HG02571 (cell line): ENCODE data around the gene WDFY3.
"Not testable (repeated sequence)": the region's sequence is repeated elsewhere in the genome, so short reads cannot be mapped to it uniquely, and the experiment has no call there.

ENCODE experiments used
- ATAC-seq: cut with Tn5 transposase; IDR thresholded peaks from one replicate; pipeline ENCODE4 v1.9.1; 2021; ENCODE audit warnings: mild to moderate bottlenecking, moderate library complexity; ENCODE audit not compliant: unreplicated experiment

The WDFY3 gene

GRCh38 chr4:84727491-84727890 is 239.0 kb downstream of the WDFY3 start:
- ATAC-seq, result no peak

GRCh38 chr4:84726356-84726755 is 240.1 kb downstream of the WDFY3 start:
- no peak for ATAC-seq

- no peak for ATAC-seq
Observed at GRCh38 chr4:84722720-84723119, 243.8 kb downstream of the WDFY3 start.

- no peak for ATAC-seq
Observed at GRCh38 chr4:84719115-84719514, 247.4 kb downstream of the WDFY3 start.

- no peak for ATAC-seq
Observed at GRCh38 chr4:84718699-84719098, 247.8 kb downstream of the WDFY3 start.

- ATAC-seq, result no peak
Observed at GRCh38 chr4:84710548-84710947, 255.9 kb downstream of the WDFY3 start.

- ATAC-seq, result no peak
Observed at GRCh38 chr4:84708406-84709135, 257.9 kb downstream of the WDFY3 start.

GRCh38 chr4:84706286-84706685 is 260.2 kb downstream of the WDFY3 start:
- no peak for ATAC-seq

GRCh38 chr4:84699001-84699671 is 267.4 kb downstream of the WDFY3 start:
- no peak for ATAC-seq

- no peak for ATAC-seq
Observed at GRCh38 chr4:84697615-84698201, 268.8 kb downstream of the WDFY3 start.

GRCh38 chr4:84697159-84697558 is 269.3 kb downstream of the WDFY3 start:
- no peak for ATAC-seq

GRCh38 chr4:84691800-84692199 is 274.7 kb downstream of the WDFY3 start:
- no peak for ATAC-seq

- ATAC-seq, result no peak
Observed at GRCh38 chr4:84691170-84691691, 275.3 kb downstream of the WDFY3 start.

GRCh38 chr4:84690481-84690880 is 276.0 kb downstream of the WDFY3 start:
- ATAC-seq, result no peak

- ATAC-seq, result no peak
Observed at GRCh38 chr4:84689197-84689596, 277.3 kb downstream of the WDFY3 start.

- no peak for ATAC-seq
Observed at GRCh38 chr4:84688605-84689004, 277.9 kb downstream of the WDFY3 start.

- ATAC-seq, result no peak
Observed at GRCh38 chr4:84685105-84685504, 281.4 kb downstream of the WDFY3 start.

- ATAC-seq, result no peak
Observed at GRCh38 chr4:84684361-84684760, 282.1 kb downstream of the WDFY3 start.

GRCh38 chr4:84683064-84683850 is 283.2 kb downstream of the WDFY3 start:
- no peak for ATAC-seq

GRCh38 chr4:84682661-84683060 is 283.8 kb downstream of the WDFY3 start:
- not testable (repeated sequence) for ATAC-seq
